Activated T-cell treated with anti-CD3 and anti-CD28 coated beads, Interleukin-2, amount 50 U/mL, for 24 hours (primary cell): ENCODE results near the gene RFLNA.

Experiments used
- DNase-seq: peaks from one replicate; pipeline ENCODE4 v3.0.0-alpha.2; 2020
- H3K27ac Mint-ChIP-seq: 2 replicates; pipeline ENCODE4 v1.8.0; 2020; ENCODE audit warnings: mild to moderate bottlenecking, mixed read lengths
- H3K27me3 Mint-ChIP-seq: 2 replicates; pipeline ENCODE4 v1.8.0; 2020; ENCODE audit warnings: mixed read lengths
- H3K36me3 Mint-ChIP-seq: 2 replicates; pipeline ENCODE4 v1.8.0; 2020; ENCODE audit warnings: low read depth, mixed read lengths
- H3K4me1 Mint-ChIP-seq: 2 replicates; pipeline ENCODE4 v1.8.0; 2020; ENCODE audit warnings: low read depth, mixed read lengths
- H3K4me3 Mint-ChIP-seq: 2 replicates; pipeline ENCODE4 v1.8.0; 2020; ENCODE audit warnings: mild to moderate bottlenecking, moderate library complexity, mixed read lengths
- H3K9me3 Mint-ChIP-seq: 2 replicates; pipeline ENCODE4 v1.8.0; 2020; ENCODE audit warnings: mixed read lengths

RFLNA gene

DNA sequence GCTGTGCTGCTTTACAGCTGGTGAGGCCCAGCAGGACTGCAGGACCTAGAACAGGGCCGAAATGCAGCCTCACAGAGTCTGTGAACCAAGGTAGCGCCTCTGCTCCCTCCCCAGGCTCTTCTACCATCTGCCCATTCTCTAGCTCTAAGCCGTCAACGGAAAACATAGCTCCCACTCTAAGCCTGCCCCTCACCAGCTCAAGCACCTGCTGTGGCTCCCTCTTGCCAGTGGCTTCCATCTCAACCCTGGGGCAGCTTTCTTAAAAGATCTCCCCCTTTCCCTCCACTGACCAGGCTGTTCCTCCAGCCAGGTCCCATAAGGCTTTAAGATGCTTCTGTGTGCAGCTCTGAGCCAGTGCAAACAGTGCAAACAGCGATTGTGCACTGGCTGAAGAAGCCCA, 61.3 kb downstream of the RFLNA start:
- H3K36me3 Mint-ChIP-seq: peaks cover 84% of the 10 kb centered on the region
- H3K9me3 Mint-ChIP-seq: no peaks in the 10 kb centered on the region
- no peak for DNase-seq
- no peaks in the 10 kb centered on the region for H3K4me1 Mint-ChIP-seq
- no peak overlapping the region for H3K4me3 Mint-ChIP-seq
- no peaks in the 10 kb centered on the region for H3K27me3 Mint-ChIP-seq
- H3K27ac Mint-ChIP-seq: no peak overlapping the region

DNA sequence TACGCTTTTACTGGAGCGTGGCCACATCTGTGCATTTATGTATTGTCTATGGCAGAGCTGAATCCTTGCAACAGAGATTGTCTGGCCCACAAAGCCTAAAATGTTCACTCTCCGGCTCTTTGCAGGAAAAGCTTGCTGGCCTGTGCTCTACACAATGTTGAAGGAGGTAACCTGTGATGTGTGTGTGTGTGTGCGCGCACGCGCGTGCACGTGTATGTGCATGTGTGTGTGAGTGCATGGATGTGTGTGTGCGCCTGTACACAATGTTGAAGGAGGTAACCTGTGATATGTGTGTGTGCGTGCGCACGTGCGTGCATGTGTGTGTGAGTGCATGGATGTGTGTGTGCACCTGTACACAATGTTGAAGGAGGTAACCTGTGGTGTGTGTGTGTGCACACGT, 62.7 kb downstream of the RFLNA start:
- Mint-ChIP-seq H3K27ac (no peak overlapping the region), H3K4me3 (no peak overlapping the region), H3K36me3 (peaks cover 77% of the 10 kb centered on the region), H3K4me1 (no peaks in the 10 kb centered on the region), H3K9me3 (no peaks in the 10 kb centered on the region), H3K27me3 (no peaks in the 10 kb centered on the region)
- no peak for DNase-seq

DNA sequence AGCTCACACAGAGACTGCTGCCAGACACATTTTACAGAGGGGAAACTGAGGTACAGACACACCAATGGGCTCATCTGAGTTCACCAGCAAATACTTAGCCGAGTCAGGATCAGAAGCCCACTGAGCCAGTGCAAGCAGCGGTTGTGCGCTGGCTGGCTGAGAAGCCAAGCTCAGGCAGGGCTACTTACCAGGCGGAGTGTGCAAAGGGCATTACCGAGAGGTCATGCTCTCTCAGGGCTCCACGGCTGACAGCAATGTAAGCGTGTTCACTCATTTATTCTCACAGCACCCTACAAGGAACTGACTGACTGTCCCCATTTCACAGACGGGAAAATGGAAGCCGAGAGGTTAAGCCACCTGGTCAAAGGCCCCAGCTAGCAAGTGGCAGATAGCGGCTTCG, 63.7 kb downstream of the RFLNA start:
- H3K36me3 Mint-ChIP-seq: peaks cover 67% of the 10 kb centered on the region
- H3K27me3 Mint-ChIP-seq: no peaks in the 10 kb centered on the region
- DNase-seq: no peak
- H3K4me3 Mint-ChIP-seq: no peak overlapping the region
- no peaks in the 10 kb centered on the region for H3K4me1 Mint-ChIP-seq
- H3K27ac Mint-ChIP-seq: no peak overlapping the region
- no peaks in the 10 kb centered on the region for H3K9me3 Mint-ChIP-seq

DNA sequence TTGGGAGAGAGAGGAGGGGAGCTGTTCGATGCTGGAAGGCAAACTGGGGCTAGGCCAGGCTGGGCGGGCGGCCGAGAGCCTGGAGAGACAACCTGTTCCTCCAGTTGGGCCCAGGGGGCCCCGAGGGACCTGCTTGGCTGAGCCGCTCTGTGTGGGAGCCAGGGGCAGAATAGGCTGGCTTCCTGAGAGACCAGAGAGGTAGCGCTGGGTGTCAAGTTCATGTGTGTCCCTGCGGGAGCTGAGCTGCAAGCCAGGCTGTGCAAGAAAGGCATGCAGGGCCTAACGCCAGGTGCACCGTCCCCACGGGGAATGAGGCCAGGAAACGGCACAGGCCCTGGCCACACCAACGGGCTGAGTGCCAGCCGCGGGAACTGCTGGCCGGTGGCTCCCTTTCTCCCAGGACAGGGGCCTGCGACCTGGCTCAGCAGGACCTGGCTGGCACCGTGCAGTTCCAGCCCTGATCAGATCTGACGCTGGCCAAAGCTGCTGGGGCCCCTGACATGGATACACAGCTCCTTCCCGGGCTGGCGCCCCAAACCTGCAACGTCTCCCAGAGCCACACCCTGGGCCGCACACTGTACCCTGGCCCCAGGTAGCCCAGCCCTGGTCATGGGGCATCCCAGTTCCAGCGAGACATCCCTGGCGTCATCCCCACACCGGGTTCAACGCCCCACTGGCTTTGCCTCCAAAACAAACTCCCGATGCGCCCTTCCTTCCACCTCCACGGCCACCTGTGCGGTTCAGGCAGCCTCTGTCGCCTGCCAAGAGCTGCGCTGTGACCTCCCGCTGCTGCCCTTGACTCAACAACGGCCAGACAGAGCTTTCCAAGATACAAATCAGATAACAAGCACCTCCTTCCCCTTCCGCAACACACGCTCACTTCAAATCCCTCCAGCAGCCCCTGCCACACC, 65.0 kb downstream of the RFLNA start:
- Mint-ChIP-seq H3K27ac (peak overlapping the region; percentile 56), H3K36me3 (peaks cover 64% of the 10 kb centered on the region), H3K4me3 (no peak overlapping the region), H3K27me3 (no peaks in the 10 kb centered on the region), H3K4me1 (no peaks in the 10 kb centered on the region), H3K9me3 (no peaks in the 10 kb centered on the region)
- no peak for DNase-seq

DNA sequence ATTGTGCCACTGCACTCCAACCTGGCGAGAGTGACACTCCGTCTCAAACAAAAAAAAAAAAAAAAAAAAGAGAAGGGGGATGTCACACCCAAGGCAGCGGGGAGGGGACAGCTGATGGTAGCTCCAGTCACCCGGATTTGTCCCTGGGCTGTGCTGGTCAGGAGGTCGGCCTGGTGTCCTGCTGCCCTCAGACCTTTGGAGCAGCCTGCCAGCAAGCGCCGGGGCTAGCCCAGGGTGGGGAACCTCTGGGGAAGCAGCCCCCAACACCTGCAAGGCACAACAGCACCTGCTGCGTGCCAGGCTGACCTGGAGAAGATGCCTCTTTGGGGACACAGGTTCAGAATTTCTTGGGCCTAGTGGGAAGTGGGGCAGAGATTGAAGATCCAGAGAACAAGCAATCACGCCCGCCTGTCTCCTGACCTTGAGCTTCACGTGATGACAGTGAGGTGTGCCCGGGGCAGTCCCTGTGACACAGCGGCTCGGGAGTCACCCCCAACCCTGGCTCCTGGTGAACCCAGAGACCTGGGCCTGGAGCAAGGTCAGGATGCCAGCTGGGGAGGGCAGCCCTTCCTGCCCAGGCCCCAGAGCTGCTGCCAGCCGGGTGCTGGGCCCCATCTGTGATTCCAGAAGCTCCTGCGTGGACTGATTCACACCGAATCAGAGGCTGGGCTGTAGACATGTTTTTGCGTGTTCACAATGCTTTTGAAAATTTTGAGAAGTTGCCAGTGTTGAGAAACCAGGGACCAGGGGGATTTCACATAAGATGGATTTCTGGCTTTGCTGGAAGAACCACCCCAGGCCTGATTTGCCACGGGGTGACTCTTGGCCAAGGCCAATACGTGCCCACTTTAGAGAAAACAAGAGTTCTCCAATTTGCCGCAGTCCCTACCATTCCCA, 66.4 kb downstream of the RFLNA start:
- H3K4me3 Mint-ChIP-seq: no peak overlapping the region

DNA sequence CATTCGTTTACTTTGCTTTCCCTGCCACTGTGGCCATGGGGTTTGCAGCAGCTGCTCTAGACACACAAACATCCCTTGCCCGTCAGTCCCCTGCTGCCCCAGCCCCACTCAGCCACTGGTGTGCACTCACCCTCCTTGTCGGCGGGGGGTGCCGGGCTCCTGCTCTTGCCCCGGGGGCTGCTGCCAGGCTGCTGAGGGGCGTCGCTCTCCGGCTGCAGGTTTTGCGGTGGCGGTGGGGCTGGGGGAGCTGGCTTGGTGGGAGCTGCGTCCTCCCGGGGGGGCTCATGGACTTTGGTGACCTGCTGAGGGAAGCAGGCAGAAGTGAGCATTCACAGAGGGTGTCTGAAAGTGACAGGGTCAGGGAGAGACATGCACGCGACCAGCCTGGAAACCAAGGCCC, 67.1 kb downstream of the RFLNA start:
- no peak for DNase-seq
- no peaks in the 10 kb centered on the region for H3K9me3 Mint-ChIP-seq
- H3K4me3 Mint-ChIP-seq: no peak overlapping the region
- H3K4me1 Mint-ChIP-seq: no peaks in the 10 kb centered on the region
- H3K27me3 Mint-ChIP-seq: no peaks in the 10 kb centered on the region
- peaks cover 54% of the 10 kb centered on the region for H3K36me3 Mint-ChIP-seq
- no peak overlapping the region for H3K27ac Mint-ChIP-seq

More for the DNA sequence above, 66.4 kb downstream of the RFLNA start:
- Mint-ChIP-seq H3K27ac (peak overlapping the region; percentile 26), H3K4me1 (no peaks in the 10 kb centered on the region), H3K9me3 (no peaks in the 10 kb centered on the region), H3K36me3 (peaks cover 57% of the 10 kb centered on the region), H3K27me3 (no peaks in the 10 kb centered on the region)
- no peak for DNase-seq

DNA sequence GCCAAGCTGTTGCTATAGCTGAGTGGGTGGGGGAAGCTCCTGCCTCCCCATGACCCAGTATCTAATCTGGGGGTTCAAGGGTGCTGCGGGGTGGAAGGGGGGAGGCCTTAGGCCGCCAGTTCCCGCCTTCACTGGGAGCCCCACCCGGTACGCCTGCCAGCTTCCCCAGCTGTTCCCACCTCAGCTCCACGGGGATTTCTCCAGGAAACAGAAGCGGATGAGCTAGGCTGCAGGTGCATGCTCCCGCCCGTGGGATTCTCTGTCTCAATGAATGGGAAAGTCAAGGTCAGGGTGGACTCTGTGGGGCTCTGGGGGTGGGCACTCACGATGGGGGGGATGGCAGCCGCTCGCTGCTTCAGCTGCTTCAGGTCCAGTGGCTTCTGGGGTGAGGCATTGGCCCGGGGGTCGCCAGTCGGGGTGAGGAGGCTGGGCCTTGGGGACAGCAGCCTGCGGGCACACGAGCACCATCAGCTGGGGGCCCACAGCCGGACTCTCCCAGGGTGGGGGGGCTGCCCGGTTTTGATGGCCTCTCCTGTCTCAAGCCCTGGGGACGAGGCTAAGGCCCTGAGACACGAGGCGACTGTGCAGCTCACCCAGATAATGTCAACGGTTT, 68.6 kb downstream of the RFLNA start:
- Mint-ChIP-seq H3K4me3 (no peak overlapping the region), H3K27me3 (no peaks in the 10 kb centered on the region), H3K36me3 (peaks cover 46% of the 10 kb centered on the region), H3K27ac (no peak overlapping the region), H3K9me3 (no peaks in the 10 kb centered on the region), H3K4me1 (no peaks in the 10 kb centered on the region)
- DNase-seq: no peak

DNA sequence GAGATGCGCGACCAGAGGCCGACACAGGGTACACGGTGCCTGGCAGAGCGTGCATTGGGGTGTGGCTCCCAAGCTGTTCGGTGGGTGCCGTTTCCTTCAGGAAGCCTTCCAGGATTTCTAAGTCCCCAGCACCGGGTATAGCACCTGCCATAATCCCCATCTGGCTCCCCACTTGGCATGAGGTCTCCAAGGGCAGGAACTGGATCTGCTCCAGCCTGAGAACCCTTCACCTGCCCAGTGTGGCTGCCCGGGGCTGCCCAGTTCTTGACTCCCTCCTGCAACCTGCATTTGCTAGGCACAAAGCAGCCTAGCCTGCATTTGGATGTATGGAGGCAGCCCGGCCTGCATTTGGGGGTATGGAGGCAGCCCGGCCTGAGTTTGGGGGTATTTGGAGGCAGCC, 69.7 kb downstream of the RFLNA start:
- H3K4me3 Mint-ChIP-seq: no peak overlapping the region
- peak overlapping the region; percentile 18 for H3K27ac Mint-ChIP-seq
- peaks cover 46% of the 10 kb centered on the region for H3K36me3 Mint-ChIP-seq
- DNase-seq: no peak
- H3K4me1 Mint-ChIP-seq: no peaks in the 10 kb centered on the region
- H3K27me3 Mint-ChIP-seq: no peaks in the 10 kb centered on the region
- H3K9me3 Mint-ChIP-seq: no peaks in the 10 kb centered on the region
